Measurements from ENCODE around the gene P2RY6. TPM values are rescaled to one million over a fixed set of nuclear protein-coding genes. Genes with fewer than 3 reads are reported as not detected.

The P2RY6 gene
- total RNA-seq, 2 donors from 2014 or later, result not detected

DNA sequence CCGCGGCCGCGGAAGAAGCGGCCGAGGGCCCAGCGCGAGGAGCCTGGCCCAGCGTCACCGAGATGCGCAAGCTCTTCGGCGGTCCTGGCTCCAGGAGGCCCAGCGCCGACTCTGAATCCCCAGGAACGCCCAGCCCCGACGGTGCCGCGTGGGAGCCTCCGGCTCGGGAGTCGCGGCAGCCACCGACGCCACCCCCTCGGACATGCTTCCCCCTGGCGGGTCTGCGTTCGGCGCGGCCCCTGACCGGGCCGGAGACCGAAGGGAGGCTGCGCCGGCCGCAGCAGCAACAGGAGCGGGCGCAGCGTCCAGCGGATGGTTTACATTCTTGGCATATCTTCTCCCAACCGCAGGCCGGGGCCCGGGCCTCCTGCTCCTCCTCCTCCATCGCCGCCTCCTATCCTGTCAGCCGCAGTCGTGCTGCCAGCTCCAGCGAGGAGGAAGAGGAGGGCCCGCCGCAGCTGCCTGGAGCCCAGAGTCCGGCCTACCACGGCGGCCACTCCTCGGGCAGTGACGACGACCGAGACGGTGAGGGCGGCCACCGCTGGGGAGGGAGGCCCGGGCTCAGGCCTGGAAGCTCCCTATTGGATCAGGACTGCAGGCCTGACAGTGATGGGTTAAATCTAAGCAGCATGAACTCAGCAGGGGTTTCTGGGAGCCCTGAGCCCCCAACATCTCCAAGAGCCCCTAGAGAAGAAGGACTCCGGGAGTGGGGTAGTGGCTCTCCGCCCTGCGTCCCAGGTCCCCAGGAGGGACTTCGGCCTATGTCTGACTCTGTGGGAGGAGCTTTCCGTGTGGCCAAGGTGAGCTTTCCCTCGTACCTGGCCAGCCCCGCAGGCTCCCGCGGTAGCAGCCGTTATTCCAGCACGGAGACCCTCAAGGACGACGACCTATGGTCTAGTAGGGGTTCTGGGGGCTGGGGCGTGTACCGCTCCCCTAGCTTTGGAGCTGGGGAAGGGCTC lies 37.1 kb downstream of the P2RY6 start:
- Mint-ChIP-seq H3K36me3 (ENCODE audit: insufficient read depth in 2 of 2) (peaks cover 0 to 1% of the 10 kb centered on the region in 2 donors), H3K27ac (no peak overlapping the region), H3K27me3 (ENCODE audit: low read depth) (peaks cover 35% of the 10 kb centered on the region), H3K9me3 (no peaks in the 10 kb centered on the region), H3K4me3 (peak overlapping the region; percentile 27 to 50), H3K4me1 (ENCODE audit: low read depth) (peaks cover 20% of the 10 kb centered on the region)
- DNase-seq (no peak), ATAC-seq (replicated peaks in 1 of 2) (no peak)

DNA sequence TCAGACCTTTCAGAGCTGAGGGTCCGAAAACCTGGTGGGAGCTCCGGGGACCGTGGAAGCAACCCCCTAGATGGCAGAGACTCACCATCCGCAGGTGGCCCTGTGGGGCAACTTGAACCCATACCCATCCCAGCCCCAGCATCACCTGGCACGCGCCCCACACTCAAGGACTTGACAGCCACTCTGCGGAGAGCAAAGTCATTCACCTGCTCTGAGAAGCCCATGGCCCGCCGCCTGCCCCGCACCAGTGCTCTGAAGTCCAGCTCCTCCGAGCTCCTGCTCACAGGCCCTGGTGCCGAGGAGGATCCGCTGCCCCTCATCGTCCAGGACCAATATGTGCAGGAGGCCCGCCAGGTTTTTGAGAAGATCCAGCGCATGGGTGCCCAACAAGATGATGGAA lies 37.9 kb downstream of the P2RY6 start:
- peaks cover 22% of the 10 kb centered on the region for H3K4me1 Mint-ChIP-seq (ENCODE audit: low read depth)
- H3K4me3 Mint-ChIP-seq, result no peak overlapping the region
- H3K36me3 Mint-ChIP-seq (ENCODE audit: insufficient read depth in 2 of 2), result peaks cover 0 to 1% of the 10 kb centered on the region in 2 donors
- no peaks in the 10 kb centered on the region for H3K9me3 Mint-ChIP-seq
- no peak overlapping the region for H3K27ac Mint-ChIP-seq
- ATAC-seq (replicated peaks in 1 of 2) (no peak), DNase-seq (no peak)
- peaks cover 29% of the 10 kb centered on the region for H3K27me3 Mint-ChIP-seq (ENCODE audit: low read depth)

DNA sequence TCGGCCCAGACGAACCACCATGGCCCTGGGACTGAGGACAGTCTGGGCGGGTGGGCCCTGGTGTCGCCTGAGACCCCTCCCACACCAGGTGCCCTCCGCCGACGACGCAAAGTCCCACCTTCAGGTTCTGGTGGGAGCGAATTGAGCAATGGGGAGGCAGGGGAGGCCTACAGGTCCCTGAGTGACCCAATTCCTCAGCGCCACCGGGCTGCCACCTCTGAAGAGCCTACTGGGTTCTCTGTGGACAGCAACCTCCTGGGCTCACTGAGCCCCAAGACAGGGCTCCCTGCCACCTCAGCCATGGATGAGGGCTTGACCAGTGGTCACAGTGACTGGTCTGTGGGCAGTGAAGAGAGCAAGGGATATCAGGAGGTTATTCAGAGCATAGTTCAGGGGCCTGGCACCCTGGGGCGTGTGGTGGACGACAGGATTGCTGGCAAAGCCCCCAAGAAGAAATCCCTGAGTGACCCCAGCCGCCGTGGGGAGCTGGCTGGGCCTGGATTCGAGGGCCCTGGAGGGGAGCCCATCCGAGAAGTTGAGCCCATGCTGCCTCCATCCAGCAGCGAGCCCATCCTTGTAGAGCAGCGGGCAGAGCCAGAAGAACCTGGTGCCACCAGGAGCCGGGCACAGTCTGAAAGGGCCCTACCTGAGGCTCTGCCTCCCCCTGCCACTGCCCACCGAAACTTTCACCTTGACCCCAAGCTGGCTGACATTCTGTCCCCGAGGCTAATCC lies 38.7 kb downstream of the P2RY6 start:
- no peak overlapping the region for H3K4me3 Mint-ChIP-seq
- no peak for ATAC-seq (replicated peaks in 1 of 2)
- no peak for DNase-seq
- peaks cover 0 to 1% of the 10 kb centered on the region in 2 donors for H3K36me3 Mint-ChIP-seq (ENCODE audit: insufficient read depth in 2 of 2)
- no peaks in the 10 kb centered on the region for H3K9me3 Mint-ChIP-seq
- H3K27me3 Mint-ChIP-seq (ENCODE audit: low read depth), result peaks cover 23% of the 10 kb centered on the region
- H3K27ac Mint-ChIP-seq, result no peak overlapping the region
- H3K4me1 Mint-ChIP-seq (ENCODE audit: low read depth), result peaks cover 22% of the 10 kb centered on the region

DNA sequence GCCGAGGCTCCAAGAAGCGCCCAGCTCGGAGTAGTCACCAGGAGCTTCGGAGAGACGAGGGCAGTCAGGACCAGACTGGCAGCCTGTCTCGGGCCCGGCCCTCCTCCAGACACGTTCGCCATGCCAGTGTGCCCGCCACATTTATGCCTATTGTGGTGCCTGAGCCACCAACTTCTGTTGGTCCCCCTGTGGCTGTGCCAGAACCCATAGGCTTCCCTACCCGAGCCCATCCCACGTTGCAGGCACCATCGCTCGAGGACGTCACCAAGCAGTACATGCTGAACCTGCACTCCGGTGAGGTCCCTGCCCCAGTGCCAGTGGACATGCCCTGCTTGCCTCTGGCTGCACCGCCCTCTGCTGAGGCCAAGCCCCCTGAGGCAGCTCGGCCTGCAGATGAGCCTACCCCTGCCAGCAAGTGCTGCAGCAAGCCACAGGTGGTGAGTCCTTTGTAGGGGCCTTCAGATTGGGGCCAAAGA lies 39.3 kb downstream of the P2RY6 start:
- peaks cover 21% of the 10 kb centered on the region for H3K27me3 Mint-ChIP-seq (ENCODE audit: low read depth)
- H3K36me3 Mint-ChIP-seq (ENCODE audit: insufficient read depth in 2 of 2), result peaks cover 0 to 1% of the 10 kb centered on the region in 2 donors
- no peak overlapping the region for H3K4me3 Mint-ChIP-seq
- peaks cover 21% of the 10 kb centered on the region for H3K4me1 Mint-ChIP-seq (ENCODE audit: low read depth)
- H3K27ac Mint-ChIP-seq, result no peak overlapping the region
- ATAC-seq (replicated peaks in 1 of 2) (no peak), DNase-seq (no peak)
- H3K9me3 Mint-ChIP-seq, result no peaks in the 10 kb centered on the region

DNA sequence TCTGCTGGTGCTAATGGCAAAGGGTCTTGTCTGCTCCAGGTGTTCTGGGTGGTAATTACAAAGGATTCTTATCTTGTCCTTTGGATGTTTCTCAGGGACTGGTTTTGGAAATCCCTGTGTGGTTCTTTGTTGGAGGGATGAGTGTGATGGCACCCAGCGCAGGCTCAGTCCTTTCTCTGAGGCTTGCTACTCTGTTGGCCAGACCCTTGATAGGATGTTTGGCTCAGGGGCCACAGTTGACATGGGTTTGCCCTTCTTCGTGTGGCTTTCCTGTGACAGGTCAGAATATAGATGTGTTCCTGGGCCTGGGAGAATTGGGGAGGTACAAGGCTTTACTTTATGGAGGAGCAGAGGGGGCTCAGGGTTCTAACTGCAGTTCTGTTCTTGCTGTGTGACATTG lies 39.9 kb downstream of the P2RY6 start:
- Mint-ChIP-seq H3K27ac (no peak overlapping the region), H3K27me3 (ENCODE audit: low read depth) (peaks cover 15% of the 10 kb centered on the region), H3K4me3 (no peak overlapping the region), H3K9me3 (no peaks in the 10 kb centered on the region), H3K4me1 (ENCODE audit: low read depth) (peaks cover 15% of the 10 kb centered on the region), H3K36me3 (ENCODE audit: insufficient read depth in 2 of 2) (peaks cover 0 to 1% of the 10 kb centered on the region in 2 donors)
- ATAC-seq (replicated peaks in 1 of 2) (no peak), DNase-seq (no peak)

DNA sequence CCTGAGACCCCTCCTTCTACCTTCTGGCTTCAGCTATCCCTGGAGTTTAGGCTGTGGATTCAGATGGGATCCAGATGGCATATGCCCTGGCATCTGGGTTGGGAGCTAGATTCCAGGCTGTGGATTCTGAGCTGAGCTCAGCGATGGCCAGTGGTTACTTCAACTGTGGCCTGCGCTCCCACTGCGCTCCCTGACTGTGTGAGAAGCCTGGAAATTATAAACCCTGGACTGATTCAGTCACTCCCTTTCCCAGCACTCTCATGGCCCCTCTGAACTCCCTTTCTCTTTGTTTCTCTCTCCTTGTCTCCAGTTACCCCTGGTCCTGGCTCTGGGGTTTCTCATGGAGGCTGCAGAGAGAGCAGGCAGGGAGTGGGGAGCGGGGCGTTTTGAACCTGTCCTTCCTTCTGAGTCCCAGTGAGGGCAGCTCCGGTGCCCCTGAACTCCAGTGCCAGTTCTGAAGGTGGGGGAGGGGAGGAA lies 40.8 kb downstream of the P2RY6 start:
- no peaks in the 10 kb centered on the region for H3K36me3 Mint-ChIP-seq (ENCODE audit: insufficient read depth in 2 of 2)
- H3K4me3 Mint-ChIP-seq, result no peak overlapping the region
- DNase-seq (no peak), ATAC-seq (replicated peaks in 1 of 2) (no peak)
- H3K27ac Mint-ChIP-seq, result no peak overlapping the region
- H3K9me3 Mint-ChIP-seq, result no peaks in the 10 kb centered on the region
- H3K4me1 Mint-ChIP-seq (ENCODE audit: low read depth), result peaks cover 10% of the 10 kb centered on the region
- H3K27me3 Mint-ChIP-seq (ENCODE audit: low read depth), result peaks cover 9% of the 10 kb centered on the region

DNA sequence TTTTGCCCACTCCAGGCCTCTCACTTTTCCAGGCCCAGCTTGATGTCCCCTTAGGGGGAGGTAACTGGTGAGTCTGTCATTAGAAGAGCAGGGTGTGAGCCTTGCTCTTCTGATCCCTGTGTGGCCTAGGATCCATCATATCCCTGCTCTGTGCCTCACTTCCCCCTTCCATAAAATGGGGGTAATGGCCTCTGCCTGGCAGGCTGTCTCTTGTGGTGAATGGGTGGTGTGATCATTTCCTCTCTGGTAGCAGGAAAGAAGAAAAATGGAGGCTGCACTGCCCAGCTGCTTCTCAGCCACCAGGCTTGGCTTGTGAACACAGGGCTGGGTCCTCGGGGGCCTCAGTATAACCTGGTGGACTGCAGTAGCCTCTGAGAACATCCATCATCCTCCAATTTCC lies 41.5 kb downstream of the P2RY6 start:
- H3K27me3 Mint-ChIP-seq (ENCODE audit: low read depth), result peaks cover 9% of the 10 kb centered on the region
- H3K4me1 Mint-ChIP-seq (ENCODE audit: low read depth), result peaks cover 10% of the 10 kb centered on the region
- no peak overlapping the region for H3K27ac Mint-ChIP-seq
- no peaks in the 10 kb centered on the region for H3K9me3 Mint-ChIP-seq
- ATAC-seq (replicated peaks in 1 of 2) (no peak), DNase-seq (no peak)
- H3K36me3 Mint-ChIP-seq (ENCODE audit: insufficient read depth in 2 of 2), result no peaks in the 10 kb centered on the region
- no peak overlapping the region for H3K4me3 Mint-ChIP-seq

DNA sequence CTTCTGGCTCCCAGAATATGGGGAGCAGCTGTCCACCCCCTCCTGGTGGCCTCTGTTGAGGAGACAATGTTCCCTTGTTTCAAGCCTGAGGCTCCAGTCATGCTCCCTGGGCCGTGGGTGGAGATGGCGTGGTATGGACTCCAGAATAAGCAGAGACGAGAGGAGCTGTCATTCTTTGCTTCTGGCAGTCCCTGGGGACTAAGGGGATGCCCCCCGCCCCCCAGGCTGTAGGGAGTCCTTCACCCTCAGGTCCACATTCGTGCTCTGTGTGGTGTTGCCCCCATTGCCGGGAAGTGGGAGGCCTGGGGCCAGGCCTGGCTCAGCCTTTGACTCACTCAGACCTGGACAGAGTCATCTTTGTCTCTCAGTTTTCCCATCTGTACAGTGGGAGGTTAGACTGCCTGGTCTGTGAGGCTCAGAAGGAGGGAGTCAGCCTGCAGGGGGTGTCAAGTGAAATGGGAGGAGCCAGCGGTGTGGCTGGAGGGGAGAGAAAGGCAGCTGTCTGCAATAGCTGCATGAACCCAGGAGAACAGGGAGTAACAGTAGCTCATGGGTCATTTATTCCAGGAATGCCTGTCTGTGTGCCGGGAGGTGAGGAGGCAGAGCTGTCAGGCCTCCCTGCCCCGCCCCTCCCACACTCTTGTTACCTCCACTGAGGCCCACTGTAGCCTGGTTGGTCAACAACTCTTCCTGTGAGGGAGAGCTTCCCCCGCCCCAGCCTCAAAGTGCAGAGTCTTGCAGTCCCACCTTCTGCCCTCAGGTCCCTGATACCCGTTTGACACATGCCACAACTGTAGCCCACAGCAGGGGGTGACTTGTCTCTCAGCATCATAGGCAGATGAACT lies 42.2 kb downstream of the P2RY6 start:
- H3K4me3 Mint-ChIP-seq, result no peak overlapping the region
- no peak for DNase-seq
- peaks cover 10% of the 10 kb centered on the region for H3K4me1 Mint-ChIP-seq (ENCODE audit: low read depth)
- H3K9me3 Mint-ChIP-seq, result no peaks in the 10 kb centered on the region
- ATAC-seq (replicated peaks in 1 of 2), result peak in 1 of 2 donors; percentile 36
- H3K36me3 Mint-ChIP-seq (ENCODE audit: insufficient read depth in 2 of 2), result no peaks in the 10 kb centered on the region
- peaks cover 9% of the 10 kb centered on the region for H3K27me3 Mint-ChIP-seq (ENCODE audit: low read depth)
- no peak overlapping the region for H3K27ac Mint-ChIP-seq

DNA sequence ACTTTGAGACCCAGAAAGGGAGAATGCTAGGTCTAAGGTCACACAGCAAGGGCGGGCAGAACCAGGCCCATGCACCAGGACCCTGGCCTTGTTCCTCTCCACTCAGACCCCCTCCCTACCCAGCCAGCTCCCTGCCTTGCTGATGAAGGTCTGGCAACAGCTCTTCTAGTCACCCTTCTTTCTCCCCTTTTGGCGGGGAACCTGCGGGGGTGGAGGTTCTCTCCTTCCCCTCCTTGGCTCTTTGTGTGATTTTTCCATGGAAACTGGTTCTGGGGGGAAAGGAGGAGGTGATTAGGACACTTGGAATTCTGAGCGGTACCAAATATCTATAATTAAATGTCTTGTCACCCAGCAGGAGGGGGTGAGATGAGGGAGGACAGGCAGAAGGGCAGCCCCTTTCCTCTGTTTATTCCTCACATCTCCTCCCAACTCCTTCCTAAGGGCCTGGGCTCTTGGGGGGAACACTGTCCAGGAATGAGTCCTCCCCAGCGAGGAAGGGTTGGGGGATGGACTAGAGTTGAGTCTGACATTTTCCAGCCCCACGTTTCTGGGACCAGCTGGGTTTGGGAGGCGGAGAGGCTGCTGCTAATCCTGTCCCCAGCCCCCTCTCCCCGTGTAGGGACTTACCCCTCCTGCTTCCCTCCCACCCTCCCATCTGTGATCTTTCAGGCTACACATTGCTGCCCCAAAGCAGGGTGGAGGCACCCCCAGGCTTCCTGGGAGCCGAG lies 43.3 kb downstream of the P2RY6 start:
- DNase-seq, result no peak
- no peaks in the 10 kb centered on the region for H3K27me3 Mint-ChIP-seq (ENCODE audit: low read depth)

DNA sequence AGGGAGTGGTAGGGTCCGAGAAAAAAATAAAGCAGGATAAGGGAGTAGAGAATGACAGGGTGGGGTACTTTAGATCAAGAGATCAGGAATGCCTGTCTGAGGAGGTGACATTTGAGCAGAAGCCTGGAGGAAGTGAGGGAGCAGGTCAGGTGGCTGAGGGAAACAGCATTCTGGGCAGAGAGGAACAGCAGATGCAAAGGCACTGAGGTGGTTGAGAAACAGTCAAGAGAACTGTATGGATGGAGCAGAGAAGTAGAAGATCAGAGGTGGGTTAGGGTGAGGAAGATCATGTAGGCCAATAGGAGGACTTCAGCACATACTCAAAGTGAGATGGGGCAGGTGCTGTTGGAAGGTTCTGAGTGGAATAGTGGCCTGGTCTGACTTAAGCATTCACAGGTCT lies 44.3 kb downstream of the P2RY6 start:
- no peak overlapping the region for H3K27ac Mint-ChIP-seq
- DNase-seq, result no peak
- no peaks in the 10 kb centered on the region for H3K36me3 Mint-ChIP-seq (ENCODE audit: insufficient read depth in 2 of 2)
- H3K9me3 Mint-ChIP-seq, result no peaks in the 10 kb centered on the region
- no peak overlapping the region for H3K4me3 Mint-ChIP-seq
- H3K4me1 Mint-ChIP-seq (ENCODE audit: low read depth), result peaks cover 10% of the 10 kb centered on the region
- ATAC-seq (replicated peaks in 1 of 2), result no peak
- no peaks in the 10 kb centered on the region for H3K27me3 Mint-ChIP-seq (ENCODE audit: low read depth)

More for the DNA sequence above, 43.3 kb downstream of the P2RY6 start:
- Mint-ChIP-seq H3K4me3 (no peak overlapping the region), H3K4me1 (ENCODE audit: low read depth) (peaks cover 10% of the 10 kb centered on the region), H3K27ac (no peak overlapping the region), H3K9me3 (no peaks in the 10 kb centered on the region), H3K36me3 (ENCODE audit: insufficient read depth in 2 of 2) (no peaks in the 10 kb centered on the region)
- no peak for ATAC-seq (replicated peaks in 1 of 2)

DNA sequence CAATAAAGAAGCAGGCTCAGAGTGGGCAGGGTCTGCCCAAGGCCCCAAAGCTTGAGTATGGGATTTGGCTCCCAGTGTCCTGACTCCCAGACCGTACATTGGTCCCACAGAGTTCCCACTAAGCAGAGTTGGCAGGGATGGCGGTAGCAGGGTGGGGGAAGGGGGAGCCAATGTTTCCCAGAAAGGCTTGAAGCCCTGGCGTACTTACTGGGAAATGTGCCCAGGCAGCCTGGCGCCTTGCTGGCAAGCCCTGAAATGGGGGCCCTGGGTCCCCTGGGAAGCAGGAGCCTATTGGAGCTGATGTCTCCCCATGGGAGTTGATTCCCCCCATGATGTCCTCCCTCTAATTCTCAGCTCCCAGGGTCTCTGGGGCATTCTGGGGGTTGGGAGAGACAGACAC lies 45.2 kb downstream of the P2RY6 start:
- no peaks in the 10 kb centered on the region for H3K27me3 Mint-ChIP-seq (ENCODE audit: low read depth)
- no peaks in the 10 kb centered on the region for H3K36me3 Mint-ChIP-seq (ENCODE audit: insufficient read depth in 2 of 2)
- DNase-seq, result no peak
- no peak overlapping the region for H3K4me3 Mint-ChIP-seq
- H3K4me1 Mint-ChIP-seq (ENCODE audit: low read depth), result peaks cover 10% of the 10 kb centered on the region
- no peak overlapping the region for H3K27ac Mint-ChIP-seq
- no peak for ATAC-seq (replicated peaks in 1 of 2)
- no peaks in the 10 kb centered on the region for H3K9me3 Mint-ChIP-seq

DNA sequence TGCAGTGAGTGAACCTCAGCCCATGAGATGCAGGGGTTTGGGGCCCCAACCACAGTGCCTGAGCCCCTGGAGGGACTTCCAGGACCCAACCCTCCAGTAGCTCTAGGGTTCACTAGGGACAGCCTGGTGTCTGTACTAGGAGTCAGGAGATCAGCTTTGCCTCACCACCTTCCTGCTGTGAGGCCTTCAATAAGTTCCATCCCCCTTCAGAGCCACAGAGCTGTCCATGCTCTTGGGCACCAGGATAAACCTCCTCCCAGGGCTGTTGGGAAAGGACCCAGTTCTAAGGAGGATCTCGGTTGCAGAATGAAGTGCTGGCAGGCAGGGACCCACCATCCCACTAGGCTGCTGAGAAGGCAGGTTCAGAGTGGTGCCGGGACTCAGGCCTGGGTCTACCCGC lies 45.7 kb downstream of the P2RY6 start:
- DNase-seq, result no peak
- Mint-ChIP-seq H3K4me3 (no peak overlapping the region), H3K27ac (no peak overlapping the region), H3K36me3 (ENCODE audit: insufficient read depth in 2 of 2) (no peaks in the 10 kb centered on the region), H3K27me3 (ENCODE audit: low read depth) (no peaks in the 10 kb centered on the region), H3K4me1 (ENCODE audit: low read depth) (peaks cover 10% of the 10 kb centered on the region), H3K9me3 (no peaks in the 10 kb centered on the region)
- no peak for ATAC-seq (replicated peaks in 1 of 2)
